ENCODE results near the gene CDH3. TPM values are rescaled to one million over a fixed set of nuclear protein-coding genes. Genes with fewer than 3 reads are reported as not detected.

The CDH3 gene
- total RNA-seq, 1 experiment from 2014 or later, result 0.31 TPM

DNA sequence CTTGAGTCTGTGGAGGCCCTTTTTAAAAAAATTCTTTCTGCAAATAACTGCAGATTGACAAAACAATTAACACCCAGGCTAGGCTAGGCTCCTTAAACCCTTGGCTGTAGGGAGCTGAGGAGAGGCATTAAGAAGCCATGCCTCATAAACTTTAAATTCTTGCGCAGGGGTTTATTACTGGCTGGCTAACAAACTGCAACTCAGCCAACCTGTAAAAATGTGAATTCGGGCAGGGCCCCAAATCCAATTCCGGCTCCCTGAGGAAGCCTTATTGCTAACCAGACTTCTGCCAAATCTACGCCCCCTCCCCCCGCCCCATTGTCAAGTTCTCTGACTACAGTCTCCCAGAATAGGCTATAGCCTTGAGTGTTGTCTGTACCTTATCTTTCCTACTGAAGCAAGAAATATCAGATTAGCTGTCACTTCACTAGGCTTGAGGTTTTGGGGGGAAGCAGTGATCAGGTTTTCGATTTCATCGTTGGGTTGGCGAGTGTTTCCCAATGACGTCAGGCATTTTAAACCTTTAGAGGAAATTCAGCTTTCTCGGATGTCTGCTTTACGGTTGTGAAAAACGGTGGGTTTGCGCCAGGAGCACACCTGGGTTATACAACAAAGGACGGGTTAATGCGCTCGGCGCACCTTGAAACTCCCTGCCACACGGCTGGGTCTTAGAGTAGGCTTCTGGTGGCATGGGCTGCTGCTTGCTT, 2.0 kb downstream of the CDH3 start:
- no peak for DNase-seq (ENCODE audit: low read depth)

GRCh38 chr16:68651136-68651535, 6.0 kb downstream of the CDH3 start:
- DNase-seq (ENCODE audit: low read depth), result no peak

DNA sequence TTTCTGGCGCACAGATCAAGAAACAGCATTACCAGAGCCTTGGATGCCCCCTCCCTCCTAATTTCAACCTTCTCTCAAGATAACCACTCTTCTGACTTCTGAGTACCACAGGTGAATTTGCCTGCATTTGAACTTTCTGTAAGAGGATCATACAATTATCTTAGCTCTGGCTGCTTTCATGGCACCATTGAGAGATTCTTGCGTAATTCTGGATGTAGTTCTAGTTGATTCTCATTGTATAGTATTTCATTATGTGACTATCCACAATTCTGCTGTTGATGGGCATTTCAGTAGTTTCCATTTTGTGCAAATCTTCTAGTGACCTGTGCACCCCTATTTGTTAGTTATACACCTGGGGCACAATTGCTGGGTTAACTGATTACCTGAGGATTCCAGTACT, 7.5 kb downstream of the CDH3 start:
- no peak for DNase-seq (ENCODE audit: low read depth)

GRCh38 chr16:68655806-68656205, 10.7 kb downstream of the CDH3 start:
- no peak for DNase-seq (ENCODE audit: low read depth)

- no peak for DNase-seq (ENCODE audit: low read depth)
These were observed 11.6 kb downstream of the CDH3 start for GRCh38 chr16:68656751-68657150.

DNA sequence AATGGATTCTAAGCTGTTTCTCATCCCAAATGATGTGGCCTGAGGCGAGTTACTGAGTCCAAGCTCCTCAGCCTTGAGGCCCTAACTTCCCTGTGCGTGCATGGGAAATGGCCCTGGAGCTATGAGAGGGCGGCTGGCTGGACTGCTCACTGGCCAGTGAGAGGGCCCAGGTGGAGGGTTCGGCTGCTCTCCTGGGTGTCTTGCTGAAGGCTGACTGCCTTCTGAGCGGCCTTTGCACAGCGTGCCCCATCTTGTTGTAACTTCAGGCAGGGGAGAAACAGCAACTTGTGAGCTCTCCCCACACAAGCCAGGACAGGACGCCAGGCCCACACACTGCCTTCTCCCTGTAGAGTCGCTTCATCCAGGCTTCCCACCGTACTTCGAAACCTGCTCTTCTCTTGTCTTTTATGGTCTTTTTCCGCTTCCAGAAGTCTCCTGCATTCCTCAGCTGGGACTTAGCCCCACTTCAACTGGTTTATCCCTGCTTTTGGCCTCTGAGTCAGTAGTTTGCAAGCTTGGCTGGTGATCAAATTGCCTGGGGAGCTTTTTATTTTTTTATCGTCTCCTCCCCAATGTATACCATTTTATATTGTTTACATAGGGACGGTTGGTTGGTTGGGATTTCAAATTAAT, 13.3 kb downstream of the CDH3 start:
- peak; percentile 87 for DNase-seq (ENCODE audit: low read depth)

GRCh38 chr16:68658974-68659360, 13.9 kb downstream of the CDH3 start:
- no peak for DNase-seq (ENCODE audit: low read depth)

- DNase-seq (ENCODE audit: low read depth), result no peak
These were observed 14.6 kb downstream of the CDH3 start for GRCh38 chr16:68659412-68660358.

GRCh38 chr16:68660359-68660795, 15.3 kb downstream of the CDH3 start:
- DNase-seq (ENCODE audit: low read depth), result peak; percentile 52

DNA sequence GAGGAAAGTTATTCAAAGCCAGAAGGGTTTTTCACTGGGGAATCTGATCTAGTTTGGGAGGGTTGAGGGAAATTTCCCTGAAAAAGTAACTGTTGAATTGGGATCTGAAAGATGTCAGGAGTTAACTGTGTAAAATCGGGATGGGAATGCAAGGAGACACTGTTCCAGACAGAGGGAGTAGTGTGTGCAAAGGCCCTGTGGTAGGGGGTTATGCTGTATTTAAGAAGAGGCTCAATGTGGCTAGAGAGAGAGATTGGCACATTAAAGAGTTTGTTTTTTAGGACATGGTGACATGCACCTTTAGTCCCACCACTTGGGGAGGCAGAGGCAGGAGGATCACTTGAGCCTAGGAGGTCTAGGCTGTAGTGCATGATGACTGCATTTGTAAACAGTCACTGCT, 16.9 kb downstream of the CDH3 start:
- no peak for DNase-seq (ENCODE audit: low read depth)

DNA sequence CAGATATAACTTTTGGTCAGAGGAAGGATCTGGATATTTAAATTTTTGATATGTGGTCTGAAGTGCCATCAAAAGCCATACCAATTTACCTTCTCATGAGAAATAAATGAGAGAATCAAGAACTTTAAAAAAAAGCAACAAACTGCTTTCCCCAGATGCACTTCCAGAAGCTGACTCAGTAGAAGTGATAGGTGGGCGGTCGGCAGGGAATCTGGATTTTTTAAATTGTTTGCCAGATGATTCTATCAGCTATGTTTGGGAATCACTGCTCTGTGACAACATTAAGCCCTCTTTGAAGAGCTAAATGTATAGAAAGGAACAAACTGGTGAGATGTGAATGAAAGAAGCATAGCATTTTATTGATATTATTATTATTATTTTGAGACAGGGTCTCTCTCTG, 19.2 kb downstream of the CDH3 start:
- DNase-seq (ENCODE audit: low read depth), result no peak

DNA sequence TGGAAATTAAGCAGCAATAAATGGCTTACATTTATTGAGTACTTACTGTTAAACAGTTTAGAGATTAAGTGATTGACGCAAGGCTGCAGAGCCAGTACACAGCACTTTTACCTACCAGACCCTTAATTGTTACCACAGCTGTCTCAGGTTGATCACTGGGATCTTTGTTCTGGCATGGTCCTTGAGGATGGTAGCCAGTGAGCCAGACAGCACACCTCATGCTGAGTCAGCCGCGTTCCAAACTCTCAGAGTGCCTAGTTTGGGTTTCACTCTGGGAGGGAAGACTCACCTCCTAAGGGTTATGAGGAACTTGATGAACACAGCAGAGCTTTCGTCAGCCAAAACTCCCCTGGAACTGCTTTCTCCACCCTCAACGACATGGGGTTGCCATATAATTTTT, 20.4 kb downstream of the CDH3 start:
- peak; percentile 86 for DNase-seq (ENCODE audit: low read depth)

GRCh38 chr16:68668266-68668665, 23.2 kb downstream of the CDH3 start:
- peak; percentile 75 for DNase-seq (ENCODE audit: low read depth)

GRCh38 chr16:68676113-68676860, 31.2 kb downstream of the CDH3 start:
- DNase-seq (ENCODE audit: low read depth), result no peak

DNA sequence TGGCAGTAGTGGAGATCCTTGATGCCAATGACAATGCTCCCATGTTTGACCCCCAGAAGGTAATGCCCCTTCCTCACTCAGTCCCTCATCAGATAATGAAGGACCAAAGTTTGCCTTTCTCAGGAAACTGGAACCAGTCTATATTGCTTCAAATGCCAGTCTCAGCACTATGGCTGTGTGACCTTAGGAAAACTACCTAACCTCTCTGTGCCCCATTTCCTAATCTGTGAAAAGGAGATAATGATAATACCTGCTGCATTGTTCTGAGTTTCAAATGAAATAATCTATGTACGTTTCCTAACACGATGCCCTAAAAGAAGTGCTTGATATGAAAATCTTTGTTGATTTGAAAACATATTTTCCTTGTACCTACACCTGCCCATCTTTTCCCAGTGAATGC, 35.9 kb downstream of the CDH3 start:
- DNase-seq (ENCODE audit: low read depth), result no peak

GRCh38 chr16:68685685-68686478, 40.8 kb downstream of the CDH3 start:
- DNase-seq (ENCODE audit: low read depth), result no peak

DNA sequence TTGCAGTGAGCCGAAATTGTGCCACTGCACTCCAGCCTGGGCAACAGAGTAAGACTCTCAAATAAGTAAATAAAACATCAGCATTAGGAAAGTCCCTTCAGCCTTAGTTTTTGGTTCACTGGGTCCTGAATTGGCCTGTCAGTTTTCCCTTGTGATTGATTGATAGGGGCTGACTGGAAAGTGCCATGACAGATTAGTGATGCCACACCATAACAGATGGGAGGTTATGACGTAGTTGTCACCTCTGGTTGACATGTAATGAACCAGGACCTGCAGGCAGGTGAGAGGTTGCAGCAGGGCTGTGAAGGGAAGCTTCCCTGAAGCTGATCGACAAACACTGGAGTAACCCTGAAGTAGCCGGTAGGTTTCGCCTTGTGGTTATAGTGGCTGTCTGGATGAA, 41.8 kb downstream of the CDH3 start:
- DNase-seq (ENCODE audit: low read depth), result no peak

- no peak for DNase-seq (ENCODE audit: low read depth)
These were observed 44.8 kb downstream of the CDH3 start for GRCh38 chr16:68689921-68690320.

- no peak for DNase-seq (ENCODE audit: low read depth)
These were observed 50.5 kb downstream of the CDH3 start for GRCh38 chr16:68695575-68695974.

DNA sequence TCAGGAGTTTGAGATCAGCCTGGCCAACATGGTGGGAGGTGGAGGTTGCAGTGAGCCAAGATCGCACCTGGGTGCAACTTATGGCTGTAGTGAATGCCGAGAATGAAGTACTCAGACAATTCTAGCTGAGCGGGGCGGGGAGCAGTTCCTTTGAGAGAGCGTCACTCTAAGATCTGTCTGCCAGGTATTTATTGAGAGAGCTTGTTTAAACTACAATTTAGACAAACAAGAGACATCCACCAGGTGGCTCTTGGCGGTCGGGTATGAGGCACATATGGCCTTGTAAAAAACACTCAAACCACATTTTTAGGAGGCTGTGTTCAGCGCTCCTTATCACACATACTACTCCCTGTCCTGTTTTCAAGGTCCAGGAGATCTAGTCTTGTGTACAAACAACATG, 51.4 kb downstream of the CDH3 start:
- DNase-seq (ENCODE audit: low read depth), result no peak

GRCh38 chr16:68698091-68698490, 53.0 kb downstream of the CDH3 start:
- DNase-seq (ENCODE audit: low read depth), result no peak

Data from HT1080 (cell line).